GM12865 (cell line): ENCODE data around the gene MTF2.

ENCODE experiments used
- DNase-seq: peaks from one replicate; pipeline ENCODE4 v3.0.0; 2010; ENCODE audit warnings: low read depth
- H3K4me3 ChIP-seq: 2 replicates; pipeline ENCODE4 v1.5.1; 2011; ENCODE audit warnings: mild to moderate bottlenecking, low read depth, low read length, control low read depth
- CTCF ChIP-seq: IDR thresholded peaks from 2 replicates; pipeline ENCODE4 v1.5.1; 2011; ENCODE audit warnings: low read length, control low read depth, low read depth, inconsistent platforms; ENCODE audit not compliant: insufficient read depth; ENCODE audit errors: missing control alignments

The MTF2 gene

DNA sequence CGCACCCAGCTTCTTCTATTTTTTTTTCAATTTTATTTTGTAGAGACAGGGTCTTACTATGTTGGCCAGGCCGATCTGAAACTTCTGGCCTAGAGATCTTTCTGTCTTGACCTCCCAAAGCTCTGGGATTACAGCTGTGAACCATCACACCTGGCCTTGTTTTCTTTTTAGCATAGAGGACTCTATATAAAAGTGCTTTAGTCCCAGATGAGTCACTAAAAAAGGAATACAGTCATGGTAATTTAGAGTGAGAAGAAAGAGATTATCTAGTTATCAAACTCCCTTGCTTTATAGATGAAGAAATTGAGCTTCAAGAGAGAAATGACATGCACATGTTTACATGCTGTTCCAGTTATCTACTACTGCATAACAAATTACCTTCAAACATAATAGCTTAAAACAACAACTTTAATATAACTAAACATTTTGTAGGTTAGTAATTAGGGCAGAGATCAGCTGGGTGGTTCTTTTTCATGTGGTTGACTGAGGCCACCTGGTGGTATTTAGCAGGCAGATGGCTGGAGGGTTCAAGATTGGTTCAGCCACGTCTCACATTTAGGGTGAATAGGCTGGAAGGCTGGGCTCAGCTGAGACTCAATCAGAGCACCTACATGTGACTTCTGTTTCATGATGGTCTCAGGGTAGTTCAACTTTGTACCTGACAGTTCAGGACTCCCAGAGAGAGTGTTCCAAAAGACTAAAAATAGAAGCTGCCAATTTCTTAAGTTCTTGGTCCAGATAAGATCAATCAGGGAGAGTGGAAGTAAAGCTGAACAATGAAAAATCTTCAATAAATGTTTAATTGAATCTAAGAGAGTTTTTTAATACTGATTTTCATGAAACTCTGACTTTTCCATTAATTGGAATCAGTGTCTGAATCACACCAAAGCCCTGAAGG is 16.9 kb upstream of the MTF2 start:
- H3K4me3 ChIP-seq: no peak overlapping the region
- peak; percentile 63 for TF ChIP-seq CTCF
- peak; percentile 68 for DNase-seq

- no peak for TF ChIP-seq CTCF
- no peak overlapping the region for H3K4me3 ChIP-seq
- no peak for DNase-seq
These were observed 2.8 kb upstream of the MTF2 start for GRCh38 chr1:93076268-93076667.

DNA sequence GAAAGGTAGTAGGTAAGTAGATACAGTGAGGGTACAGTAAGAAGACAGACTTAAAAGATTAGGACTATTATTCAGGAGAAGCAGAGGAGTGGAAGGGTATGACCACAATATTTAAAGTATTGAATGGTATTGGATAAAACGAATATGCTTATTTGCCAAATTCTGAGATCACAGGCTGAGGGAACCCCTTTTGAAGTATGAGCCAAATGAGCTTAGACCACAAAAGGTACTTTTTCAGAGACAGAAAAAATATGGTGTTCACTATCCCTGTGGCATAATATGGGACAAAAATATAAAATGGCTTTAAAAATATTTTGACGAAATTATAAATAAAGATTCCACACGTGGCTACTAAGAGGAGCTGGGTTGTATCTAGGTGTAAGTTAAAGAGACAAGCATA is 880 bp upstream of the MTF2 start:
- peak overlapping the region; percentile 96 for H3K4me3 ChIP-seq
- TF ChIP-seq CTCF: no peak
- DNase-seq: no peak

DNA sequence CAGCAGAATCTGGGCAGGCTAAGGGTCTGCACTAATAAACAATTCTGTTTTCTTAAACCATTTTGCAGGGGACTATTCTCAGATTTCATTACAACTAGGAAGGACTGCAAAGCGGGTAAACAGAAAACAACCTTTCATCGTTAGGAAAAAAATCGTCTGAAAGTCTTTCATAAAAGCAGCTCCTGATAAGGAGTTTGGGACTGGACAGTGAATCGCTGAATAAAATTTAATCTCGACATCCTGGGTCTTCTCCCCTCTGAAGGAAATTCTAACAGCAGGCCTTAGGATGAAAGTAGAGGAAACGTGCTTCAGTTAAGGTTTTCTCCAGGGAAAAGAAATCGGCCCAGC is 471 bp upstream of the MTF2 start:
- peak overlapping the region; percentile 96 for H3K4me3 ChIP-seq
- no peak for DNase-seq
- TF ChIP-seq CTCF: no peak

- peak; percentile 43 for DNase-seq
- peak overlapping the region; percentile 96 for H3K4me3 ChIP-seq
- no peak for TF ChIP-seq CTCF
These were observed 630 bp downstream of the MTF2 start for GRCh38 chr1:93079685-93080141.

DNA sequence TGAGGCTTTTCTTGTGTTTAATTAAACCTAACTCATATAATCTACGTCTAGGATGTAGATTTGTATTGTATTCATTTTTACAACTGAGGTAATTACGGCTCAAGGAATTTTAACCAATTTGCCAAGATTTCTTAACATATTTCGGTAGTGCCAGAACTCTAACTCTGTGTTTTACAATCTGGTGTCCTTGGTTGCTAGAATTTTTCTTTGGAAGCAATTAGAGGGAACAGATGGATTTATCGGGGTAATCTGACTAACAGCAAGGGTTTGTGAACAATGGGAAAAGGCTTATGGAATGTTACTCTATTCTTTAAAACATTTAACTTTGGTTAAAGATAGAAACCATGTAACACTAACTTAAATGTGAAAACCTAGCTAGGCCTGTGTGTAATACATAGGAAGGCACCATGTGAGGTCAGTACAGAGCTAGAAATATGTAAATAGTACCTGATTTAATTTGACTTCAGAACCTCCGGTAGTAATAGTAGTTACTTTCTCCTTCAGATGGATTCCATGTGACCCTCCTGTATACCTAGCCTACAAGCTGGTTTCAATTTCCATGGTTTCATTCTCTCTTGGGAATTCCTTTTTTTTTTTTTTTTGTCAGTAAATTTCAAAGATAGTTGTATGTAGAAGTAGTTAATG is 1.2 kb downstream of the MTF2 start:
- peak overlapping the region; percentile 96 for H3K4me3 ChIP-seq
- peak; percentile 80 for DNase-seq
- TF ChIP-seq CTCF: peak; percentile 46
